HepG2 (cell line): Measurements from ENCODE around the gene PTGIR. TPM values are rescaled to one million over a fixed set of nuclear protein-coding genes. Genes with fewer than 3 reads are reported as not detected.

Source experiments
- ARNT2 ChIP-seq: sonication (generic); formaldehyde crosslinking; IDR thresholded peaks from 2 replicates; pipeline ENCODE4 v1.8.0; 2022; ENCODE audit warnings: mild to moderate bottlenecking, low read depth, missing genetic modification reagents, moderate library complexity
- CEBPG ChIP-seq: IDR thresholded peaks from 2 replicates; pipeline ENCODE4 v1.6.1; 2016
- DMAP1 ChIP-seq: IDR thresholded peaks from 2 replicates; pipeline ENCODE4 v1.6.1; 2016
- ELF1 ChIP-seq: sonication (generic); formaldehyde crosslinking; IDR thresholded peaks from 2 replicates; pipeline ENCODE4 v1.4.0; 2020; ENCODE audit warnings: missing genetic modification reagents
- FOXK1 ChIP-seq: sonication (generic); formaldehyde crosslinking; IDR thresholded peaks from 2 replicates; pipeline ENCODE4 v1.4.0; 2020; ENCODE audit warnings: low read depth, missing genetic modification reagents, borderline replicate concordance
- GATAD2A ChIP-seq: IDR thresholded peaks from 2 replicates; pipeline ENCODE4 v1.6.1; 2016
- HMG20A ChIP-seq: IDR thresholded peaks from 2 replicates; pipeline ENCODE4 v1.6.1; 2016; ENCODE audit warnings: borderline replicate concordance
- KDM5B ChIP-seq: sonication (generic); formaldehyde crosslinking; IDR thresholded peaks from 2 replicates; pipeline ENCODE4 v1.4.0; 2020; ENCODE audit warnings: missing genetic modification reagents, mild to moderate bottlenecking, borderline replicate concordance
- LCORL ChIP-seq, 2 experiments: fragments of 450-650 bp in 1 of 2; sonication (generic) in 1 of 2; formaldehyde crosslinking in 1 of 2; IDR thresholded peaks; 2 replicates each; pipeline versions ENCODE4 v1.5.0 to v1.6.1; 2017 to 2020; ENCODE audit warnings: antibody characterized with exemption in 1 of 2, missing genetic modification reagents in 1 of 2
- MBNL3 ChIP-seq: fragments of 250-450 bp; sonication (Bioruptor Pico); conservative IDR thresholded peaks from 2 replicates; pipeline ENCODE4 v1.8.0; 2022; ENCODE audit warnings: mild to moderate bottlenecking, inconsistent platforms
- MTA1 ChIP-seq: sonication (generic); formaldehyde crosslinking; IDR thresholded peaks from 2 replicates; pipeline ENCODE4 v1.4.0; 2020; ENCODE audit warnings: missing genetic modification reagents, mild to moderate bottlenecking, borderline replicate concordance
- NFIC ChIP-seq: IDR thresholded peaks from 2 replicates; pipeline ENCODE4 v1.6.1; 2012; ENCODE audit warnings: mild to moderate bottlenecking, low read length, inconsistent platforms
- NONO ChIP-seq, 2 experiments: fragments of 450-650 bp in 1 of 2; sonication (generic) in 1 of 2; formaldehyde crosslinking in 1 of 2; IDR thresholded peaks in 1 of 2; conservative IDR thresholded peaks in 1 of 2; 2 replicates each; pipeline versions ENCODE4 v1.6.1 to v1.8.0; 2017 to 2022; ENCODE audit warnings: mild to moderate bottlenecking in 1 of 2, missing genetic modification reagents in 1 of 2, moderate library complexity in 1 of 2
- PAF1 ChIP-seq: IDR thresholded peaks from 2 replicates; pipeline ENCODE4 v1.6.1; 2016; ENCODE audit warnings: missing genetic modification reagents, missing compliant biosample characterization
- ZKSCAN8 ChIP-seq: IDR thresholded peaks from 2 replicates; pipeline ENCODE4 v1.6.1; 2016; ENCODE audit warnings: borderline replicate concordance, missing genetic modification reagents, missing compliant biosample characterization
- ZMYM4 ChIP-seq: sonication (generic); formaldehyde crosslinking; IDR thresholded peaks from 2 replicates; pipeline ENCODE4 v1.8.1; 2023; ENCODE audit warnings: mild to moderate bottlenecking, missing genetic modification reagents
- ZNF335 ChIP-seq: sonication (generic); formaldehyde crosslinking; IDR thresholded peaks from 2 replicates; pipeline ENCODE4 v1.4.0; 2020; ENCODE audit warnings: missing genetic modification reagents
- ZNF501 ChIP-seq: sonication (generic); formaldehyde crosslinking; IDR thresholded peaks from 2 replicates; pipeline ENCODE4 v1.5.1; 2020; ENCODE audit warnings: mild to moderate bottlenecking, moderate library complexity, missing genetic modification reagents
- ZSCAN30 ChIP-seq: sonication (generic); formaldehyde crosslinking; IDR thresholded peaks from 2 replicates; pipeline ENCODE4 v1.5.0; 2020; ENCODE audit warnings: mild to moderate bottlenecking, missing genetic modification reagents
- polyA plus RNA-seq, 8 experiments: library from polyadenylated mRNA; depleted of rRNA in 3 of 8; stranded (reverse) in 7 of 8; unstranded in 1 of 8; fragments of >200 nt; fragmentation: Illumina TruSeq in 4 of 8; extraction: Trizol in 4 of 8; gene quantifications; 2 replicates each; pipeline versions ENCODE4 v1.2.1 to v1.2.3, GENCODE V29; 2011 to 2016; ENCODE audit warnings: low read depth in 4 of 8, missing spikeins in 1 of 8, mixed read lengths in 1 of 8; ENCODE audit not compliant: insufficient read depth in 1 of 8
- total RNA-seq, 5 experiments: library from RNA; depleted of rRNA; stranded (reverse); fragments of >200 nt; fragmentation: Illumina TruSeq; extraction: Trizol; gene quantifications; 2 replicates each; pipeline ENCODE4 v1.2.3, GENCODE V29; 2016; ENCODE audit warnings: low read depth in 1 of 5
- TF ChIP-seq, protein P1 (sequence below): sonication (generic); formaldehyde crosslinking; IDR thresholded peaks from 2 replicates; pipeline ENCODE4 v1.4.0; 2020; ENCODE audit warnings: missing genetic modification reagents
- TF ChIP-seq, protein P2 (sequence below): IDR thresholded peaks from 2 replicates; pipeline ENCODE4 v1.6.1; 2016
- TF ChIP-seq, protein P3 (sequence below): sonication (generic); formaldehyde crosslinking; IDR thresholded peaks from 2 replicates; pipeline ENCODE4 v1.8.1; 2023; ENCODE audit warnings: mild to moderate bottlenecking, missing genetic modification reagents
- TF ChIP-seq, protein P4 (sequence below): sonication (generic); formaldehyde crosslinking; conservative IDR thresholded peaks from 2 replicates; pipeline ENCODE4 v1.8.0; 2022; ENCODE audit warnings: mild to moderate bottlenecking, moderate library complexity, missing genetic modification reagents

The PTGIR gene
- total and polyA plus RNA-seq, 2 of the 13 experiments (the other 11 are each of a cell fraction or from before 2014, with no cell fraction given) = not detected

DNA sequence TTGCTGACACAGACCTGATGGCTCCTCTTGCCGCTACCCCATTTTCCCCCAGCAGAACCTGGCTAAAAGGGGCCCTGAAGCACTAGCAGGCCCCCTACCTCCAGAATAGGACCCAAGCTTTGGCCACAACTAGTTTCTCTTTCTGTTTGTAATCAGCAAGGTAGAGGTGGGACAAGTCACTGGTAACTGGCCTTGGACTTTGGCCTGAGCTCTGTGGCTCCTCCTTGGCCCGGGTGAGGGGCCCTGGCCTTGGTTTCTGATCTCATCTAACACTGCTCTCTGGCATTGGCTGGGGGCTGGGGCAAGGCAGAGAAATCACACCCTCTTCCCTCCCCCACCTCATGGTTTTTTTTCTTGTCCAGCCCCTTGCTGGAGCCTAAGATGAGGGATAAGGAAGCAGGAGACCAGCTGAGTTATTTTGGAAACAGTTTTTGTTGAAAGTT is 21.7 kb downstream of the PTGIR start (continued):
- TF ChIP-seq ELF1 (CRISPR knock-in tag) = no peak
- TF ChIP-seq ZSCAN30 (CRISPR knock-in tag) = no peak
- peak; percentile 26; the same call in 1 of the 2 replicates for TF ChIP-seq ZKSCAN8
- TF ChIP-seq PAF1 (CRISPR knock-in tag) = peak; percentile 78; the same call in 1 of the 2 replicates
- peak; percentile 57; the same call in 1 of the 2 replicates for TF ChIP-seq KDM5B (CRISPR knock-in tag)
- peak; percentile 90 for TF ChIP-seq GATAD2A (CRISPR knock-in tag)
- peak; percentile 56; the same call in 1 of the 2 replicates for TF ChIP-seq ZNF335 (CRISPR knock-in tag)
- TF ChIP-seq DMAP1 = peak; percentile 63
- TF ChIP-seq, protein P1, sequence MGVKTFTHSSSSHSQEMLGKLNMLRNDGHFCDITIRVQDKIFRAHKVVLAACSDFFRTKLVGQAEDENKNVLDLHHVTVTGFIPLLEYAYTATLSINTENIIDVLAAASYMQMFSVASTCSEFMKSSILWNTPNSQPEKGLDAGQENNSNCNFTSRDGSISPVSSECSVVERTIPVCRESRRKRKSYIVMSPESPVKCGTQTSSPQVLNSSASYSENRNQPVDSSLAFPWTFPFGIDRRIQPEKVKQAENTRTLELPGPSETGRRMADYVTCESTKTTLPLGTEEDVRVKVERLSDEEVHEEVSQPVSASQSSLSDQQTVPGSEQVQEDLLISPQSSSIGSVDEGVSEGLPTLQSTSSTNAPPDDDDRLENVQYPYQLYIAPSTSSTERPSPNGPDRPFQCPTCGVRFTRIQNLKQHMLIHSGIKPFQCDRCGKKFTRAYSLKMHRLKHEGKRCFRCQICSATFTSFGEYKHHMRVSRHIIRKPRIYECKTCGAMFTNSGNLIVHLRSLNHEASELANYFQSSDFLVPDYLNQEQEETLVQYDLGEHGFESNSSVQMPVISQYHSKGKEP (CRISPR knock-in tag) = 0 out of 2 replicates have a peak, but pooled peaks have one; percentile 11
- TF ChIP-seq, protein P2, sequence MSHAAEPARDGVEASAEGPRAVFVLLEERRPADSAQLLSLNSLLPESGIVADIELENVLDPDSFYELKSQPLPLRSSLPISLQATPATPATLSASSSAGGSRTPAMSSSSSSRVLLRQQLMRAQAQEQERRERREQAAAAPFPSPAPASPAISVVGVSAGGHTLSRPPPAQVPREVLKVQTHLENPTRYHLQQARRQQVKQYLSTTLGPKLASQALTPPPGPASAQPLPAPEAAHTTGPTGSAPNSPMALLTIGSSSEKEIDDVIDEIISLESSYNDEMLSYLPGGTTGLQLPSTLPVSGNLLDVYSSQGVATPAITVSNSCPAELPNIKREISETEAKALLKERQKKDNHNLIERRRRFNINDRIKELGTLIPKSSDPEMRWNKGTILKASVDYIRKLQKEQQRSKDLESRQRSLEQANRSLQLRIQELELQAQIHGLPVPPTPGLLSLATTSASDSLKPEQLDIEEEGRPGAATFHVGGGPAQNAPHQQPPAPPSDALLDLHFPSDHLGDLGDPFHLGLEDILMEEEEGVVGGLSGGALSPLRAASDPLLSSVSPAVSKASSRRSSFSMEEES (CRISPR knock-in tag) = peak; percentile 19; the same call in 1 of the 2 replicates
- peak; percentile 44; the same call in 1 of the 2 replicates for TF ChIP-seq FOXK1 (CRISPR knock-in tag)
- no peak for TF ChIP-seq NONO (IDR thresholded peaks at IDR 0.05)
- peak; percentile 59; the same call in 1 of the 2 replicates for TF ChIP-seq NONO (CRISPR knock-in tag; conservative IDR thresholded peaks at IDR 0.05)
- TF ChIP-seq, protein P3, sequence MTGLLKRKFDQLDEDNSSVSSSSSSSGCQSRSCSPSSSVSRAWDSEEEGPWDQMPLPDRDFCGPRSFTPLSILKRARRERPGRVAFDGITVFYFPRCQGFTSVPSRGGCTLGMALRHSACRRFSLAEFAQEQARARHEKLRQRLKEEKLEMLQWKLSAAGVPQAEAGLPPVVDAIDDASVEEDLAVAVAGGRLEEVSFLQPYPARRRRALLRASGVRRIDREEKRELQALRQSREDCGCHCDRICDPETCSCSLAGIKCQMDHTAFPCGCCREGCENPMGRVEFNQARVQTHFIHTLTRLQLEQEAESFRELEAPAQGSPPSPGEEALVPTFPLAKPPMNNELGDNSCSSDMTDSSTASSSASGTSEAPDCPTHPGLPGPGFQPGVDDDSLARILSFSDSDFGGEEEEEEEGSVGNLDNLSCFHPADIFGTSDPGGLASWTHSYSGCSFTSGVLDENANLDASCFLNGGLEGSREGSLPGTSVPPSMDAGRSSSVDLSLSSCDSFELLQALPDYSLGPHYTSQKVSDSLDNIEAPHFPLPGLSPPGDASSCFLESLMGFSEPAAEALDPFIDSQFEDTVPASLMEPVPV (CRISPR knock-in tag) = 0 out of 2 replicates have a peak, but pooled peaks have one; percentile 35
- peak; percentile 52; the same call in 1 of the 2 replicates for TF ChIP-seq HMG20A (CRISPR knock-in tag)
- TF ChIP-seq ARNT2 (CRISPR knock-in tag) = no peak
- no peak for TF ChIP-seq LCORL (IDR thresholded peaks at IDR 0.05)
- TF ChIP-seq LCORL (CRISPR knock-in tag; IDR thresholded peaks at IDR 0.05) = peak; percentile 60
- TF ChIP-seq, protein P4, sequence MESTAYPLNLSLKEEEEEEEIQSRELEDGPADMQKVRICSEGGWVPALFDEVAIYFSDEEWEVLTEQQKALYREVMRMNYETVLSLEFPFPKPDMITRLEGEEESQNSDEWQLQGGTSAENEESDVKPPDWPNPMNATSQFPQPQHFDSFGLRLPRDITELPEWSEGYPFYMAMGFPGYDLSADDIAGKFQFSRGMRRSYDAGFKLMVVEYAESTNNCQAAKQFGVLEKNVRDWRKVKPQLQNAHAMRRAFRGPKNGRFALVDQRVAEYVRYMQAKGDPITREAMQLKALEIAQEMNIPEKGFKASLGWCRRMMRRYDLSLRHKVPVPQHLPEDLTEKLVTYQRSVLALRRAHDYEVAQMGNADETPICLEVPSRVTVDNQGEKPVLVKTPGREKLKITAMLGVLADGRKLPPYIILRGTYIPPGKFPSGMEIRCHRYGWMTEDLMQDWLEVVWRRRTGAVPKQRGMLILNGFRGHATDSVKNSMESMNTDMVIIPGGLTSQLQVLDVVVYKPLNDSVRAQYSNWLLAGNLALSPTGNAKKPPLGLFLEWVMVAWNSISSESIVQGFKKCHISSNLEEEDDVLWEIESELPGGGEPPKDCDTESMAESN (CRISPR knock-in tag) = 0 out of 2 replicates have a peak, but pooled peaks have one; percentile 31
- TF ChIP-seq ZNF501 = peak; percentile 41; the same call in 1 of the 2 replicates
- TF ChIP-seq CEBPG (CRISPR knock-in tag) = no peak
- peak; percentile 73; the same call in 1 of the 2 replicates for TF ChIP-seq MTA1
- no peak for TF ChIP-seq MBNL3
- 0 out of 2 replicates have a peak, but pooled peaks have one; percentile 46 for TF ChIP-seq NFIC
- TF ChIP-seq ZMYM4 (CRISPR knock-in tag) = 0 out of 2 replicates have a peak, but pooled peaks have one; percentile 36
